Activated CD8-positive, alpha-beta memory T cell treated with anti-CD3 and anti-CD28 coated beads for 48 hours (primary cell): ENCODE results near the gene TRIM29.

Experiments used
- DNase-seq, 3 experiments: peaks; one replicate each; pipeline ENCODE4 v3.0.0-alpha.2; 2020; ENCODE audit warnings: low read depth in 2 of 3, low spot score in 2 of 3

TRIM29 gene

DNA sequence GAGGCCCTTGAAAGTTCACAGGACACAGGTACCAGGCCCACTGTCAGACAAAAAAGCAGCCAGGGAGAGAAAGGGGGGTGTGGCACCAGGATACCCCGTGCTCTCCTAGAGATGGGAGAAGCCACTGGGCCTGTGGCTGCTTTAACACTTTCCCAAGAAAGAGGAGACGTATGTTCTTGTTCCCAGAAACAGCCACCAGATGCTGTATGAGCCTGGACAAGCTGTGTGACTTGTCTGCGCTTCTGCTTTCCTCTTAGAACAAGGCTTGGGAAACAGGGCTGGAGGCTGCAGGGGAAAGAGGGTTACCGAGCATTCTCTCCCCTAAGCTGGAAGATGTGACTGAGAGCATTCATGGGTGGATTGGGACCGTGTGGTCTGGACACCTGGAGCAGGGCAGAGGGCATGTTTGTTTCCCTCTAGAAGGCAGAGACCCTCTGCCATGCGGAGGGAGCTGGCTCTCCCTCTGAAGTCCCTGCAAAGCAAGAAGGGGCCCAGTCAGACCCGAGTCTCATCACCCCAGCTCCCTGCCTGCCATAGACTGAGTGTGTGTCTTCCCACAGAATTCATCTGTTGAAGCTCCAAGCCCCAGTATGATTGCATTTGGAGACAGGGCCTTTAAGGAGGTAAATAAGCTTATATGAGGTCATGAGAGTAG is 74.1 kb downstream of the TRIM29 start:
- no peak for DNase-seq

DNA sequence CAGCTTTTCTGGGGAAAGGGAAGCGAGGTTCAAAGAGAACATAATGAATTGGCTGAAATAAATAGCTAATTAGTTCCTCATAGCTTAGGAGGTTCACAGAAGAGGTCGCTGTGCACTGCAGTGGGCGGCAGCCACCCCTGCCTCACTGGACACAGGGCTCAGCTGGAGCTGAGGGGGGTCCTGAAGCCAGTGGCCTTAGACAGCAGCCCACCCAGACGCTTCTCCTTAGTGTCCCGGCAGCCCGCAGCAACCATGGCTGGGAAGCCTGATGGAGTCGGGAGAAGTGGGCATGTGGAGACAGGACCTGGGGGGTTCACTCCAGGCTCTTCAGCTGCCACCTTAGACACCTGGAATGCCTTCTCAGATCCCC is 75.4 kb downstream of the TRIM29 start:
- DNase-seq: no peak

DNA sequence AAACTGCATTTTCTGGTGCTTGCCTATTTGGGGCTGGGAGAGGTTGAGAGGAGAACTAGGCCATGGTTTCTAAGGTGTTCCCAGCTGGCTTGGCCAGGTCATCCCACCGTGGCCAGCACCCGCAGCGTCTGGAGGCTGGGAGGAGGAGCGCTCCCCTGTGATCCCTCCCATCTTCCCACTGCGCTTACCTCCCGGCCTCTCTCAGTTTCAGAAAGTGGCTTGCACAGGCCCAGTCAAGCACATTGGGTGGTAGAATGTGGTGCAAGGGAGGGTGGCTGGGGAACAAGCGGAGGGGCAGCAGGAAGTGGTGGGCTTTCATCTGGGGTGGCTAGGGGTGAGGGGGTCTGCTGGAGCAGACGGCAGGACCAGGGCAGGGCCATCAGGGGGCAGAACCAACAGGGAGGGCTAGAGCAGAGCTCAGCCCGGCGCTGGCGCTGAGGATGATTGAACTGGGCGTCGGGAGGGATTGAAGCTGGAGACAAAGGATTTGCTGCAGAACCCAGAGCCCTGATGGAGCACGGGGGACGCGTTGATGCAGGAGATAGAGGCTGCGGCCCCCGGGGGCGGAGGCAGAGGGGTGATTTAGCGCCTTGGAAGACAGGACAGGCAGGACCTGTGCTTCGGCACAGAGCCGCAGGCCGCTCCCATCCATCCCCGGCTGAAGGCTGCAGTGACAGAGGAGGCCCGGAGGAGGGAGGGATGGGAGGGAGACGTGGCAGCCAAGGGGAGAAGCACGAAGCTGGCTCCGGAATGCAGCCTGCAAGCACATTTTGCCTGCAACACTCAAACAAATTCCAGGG is 76.0 kb downstream of the TRIM29 start:
- no peak for DNase-seq
